Stimulated activated CD8-positive, alpha-beta memory T cell treated with anti-CD3 and anti-CD28 coated beads, Interleukin-7, amount 100 ng/mL, for 4 hours (primary cell): ENCODE results near the gene DTHD1.
A peak's percentile ranks its signal among the peaks of the same experiment; 100 is the strongest.

Experiments used
- DNase-seq, 2 donors: peaks; one replicate each; pipeline ENCODE4 v3.0.0-alpha.2; 2020; ENCODE audit warnings: low read depth in 2 of 2

DTHD1 gene

GRCh38 chr4:36313703-36314102 is 32.3 kb downstream of the DTHD1 start:
- DNase-seq = no peak

GRCh38 chr4:36316607-36317006 is 35.2 kb downstream of the DTHD1 start:
- no peak for DNase-seq

GRCh38 chr4:36317721-36318120 is 36.3 kb downstream of the DTHD1 start:
- no peak for DNase-seq

DNA sequence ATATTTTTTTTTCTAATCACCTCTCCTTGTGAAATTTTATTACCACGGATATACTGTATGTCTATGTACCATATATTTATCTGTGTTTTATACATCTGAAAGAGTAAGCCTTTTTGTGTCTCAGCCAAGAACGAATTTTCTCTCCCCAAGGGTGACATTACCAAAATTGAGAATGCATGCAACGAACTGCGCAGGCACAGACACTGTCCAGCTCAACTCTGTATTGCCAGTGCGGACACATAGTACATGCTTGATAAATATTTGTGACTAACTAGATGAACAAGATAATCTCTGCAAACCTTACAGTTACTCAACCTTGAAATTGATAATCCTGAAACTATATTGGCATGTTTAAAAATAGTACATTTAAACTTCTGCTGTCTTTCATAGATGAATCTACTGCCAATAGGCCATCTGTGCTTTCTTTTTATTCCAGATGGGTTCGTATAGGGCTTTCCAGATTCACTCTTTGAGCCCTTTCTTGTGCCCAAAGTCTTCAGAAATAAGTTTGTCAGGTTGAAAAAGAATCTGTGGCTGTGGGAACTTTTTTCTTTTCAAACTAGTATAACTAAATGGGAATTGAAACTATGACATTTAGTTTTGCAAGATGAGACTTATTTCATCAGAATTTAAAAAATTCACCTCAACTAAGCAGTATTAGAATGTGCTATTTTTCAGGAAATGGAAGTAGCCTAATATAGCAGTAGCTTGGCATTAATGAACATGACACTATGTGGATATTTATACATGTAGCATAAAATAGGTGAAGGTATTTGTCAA is 38.9 kb downstream of the DTHD1 start:
- no peak for DNase-seq

DNA sequence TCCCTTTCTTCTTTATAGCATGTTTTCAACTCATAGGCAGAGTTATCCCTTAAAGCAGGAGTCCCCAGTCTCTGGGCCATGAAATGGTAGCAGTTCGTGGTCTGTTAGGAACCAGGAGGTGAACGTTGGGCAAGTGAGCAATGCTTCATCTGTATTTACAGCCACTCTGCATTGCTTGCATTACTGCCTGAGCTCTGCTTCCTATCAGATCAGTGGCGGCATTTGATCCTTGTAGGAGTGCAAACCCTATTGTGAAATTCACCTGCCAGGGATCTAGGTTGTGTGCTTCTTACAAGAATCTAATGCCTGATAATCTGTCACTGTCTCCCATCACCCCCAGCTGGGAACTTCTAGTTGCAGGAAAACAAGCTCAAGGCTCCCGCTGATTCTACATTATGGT is 39.8 kb downstream of the DTHD1 start:
- DNase-seq = no peak

GRCh38 chr4:36322921-36323354 is 41.5 kb downstream of the DTHD1 start:
- DNase-seq = peak; percentile 6 to 27

GRCh38 chr4:36323816-36324419 is 42.5 kb downstream of the DTHD1 start:
- DNase-seq = no peak

DNA sequence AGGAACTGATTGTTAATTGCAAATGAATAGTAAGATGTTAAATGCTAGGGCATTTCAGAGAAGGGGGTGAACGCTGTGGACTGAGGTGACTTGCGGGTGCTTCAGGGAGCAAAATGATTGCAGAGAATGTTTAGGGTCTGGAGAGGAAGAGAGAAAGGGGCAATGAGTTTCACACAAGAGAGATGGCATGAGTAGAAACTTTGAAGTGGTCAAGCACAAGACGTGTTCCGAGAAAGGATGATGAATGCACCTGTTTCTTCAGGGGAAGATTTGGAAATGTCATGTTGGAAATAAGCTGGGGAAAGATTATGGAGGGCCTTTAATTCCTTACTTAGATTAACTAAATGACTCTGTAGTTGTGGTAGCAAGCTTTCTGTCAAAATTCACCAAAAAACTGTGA is 43.4 kb downstream of the DTHD1 start:
- DNase-seq = no peak

DNA sequence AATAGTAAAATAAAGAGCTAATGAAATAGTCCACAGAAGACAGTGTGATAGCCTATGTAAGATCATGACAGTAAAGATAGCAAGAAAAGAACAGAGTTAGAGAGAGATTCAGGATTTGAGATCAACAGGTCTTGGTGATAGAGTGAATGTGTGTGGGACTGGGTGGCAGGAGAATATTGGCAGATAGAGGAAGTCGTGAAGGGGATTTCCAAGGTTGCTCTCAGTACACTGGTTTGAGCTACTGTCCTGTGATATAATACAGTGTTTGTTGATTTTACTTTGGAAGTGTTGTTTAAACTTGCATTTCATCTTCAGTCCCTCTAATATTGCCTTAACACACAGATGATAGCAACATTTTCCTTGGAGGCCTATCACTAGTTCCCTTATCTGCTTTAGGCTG is 44.1 kb downstream of the DTHD1 start:
- DNase-seq = no peak

DNA sequence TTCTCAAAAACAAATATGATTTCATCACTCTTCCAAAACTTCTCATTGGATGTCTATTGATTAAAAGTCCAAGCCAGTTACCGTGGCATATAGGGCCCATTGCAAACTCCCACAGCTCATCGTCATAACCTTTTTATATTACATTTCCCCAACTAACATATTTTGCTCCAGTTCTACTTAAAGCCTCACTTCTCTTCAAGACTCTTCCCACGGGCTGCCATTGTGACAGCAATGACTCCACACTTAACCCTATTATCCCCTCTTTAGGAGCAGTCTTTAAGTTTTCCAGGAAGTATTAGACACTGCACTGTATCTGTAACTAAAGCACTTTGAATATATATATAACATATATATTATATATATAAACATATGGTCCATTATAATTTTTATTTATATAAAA is 44.5 kb downstream of the DTHD1 start:
- no peak for DNase-seq

GRCh38 chr4:36326476-36327029 is 45.1 kb downstream of the DTHD1 start:
- no peak for DNase-seq

DNA sequence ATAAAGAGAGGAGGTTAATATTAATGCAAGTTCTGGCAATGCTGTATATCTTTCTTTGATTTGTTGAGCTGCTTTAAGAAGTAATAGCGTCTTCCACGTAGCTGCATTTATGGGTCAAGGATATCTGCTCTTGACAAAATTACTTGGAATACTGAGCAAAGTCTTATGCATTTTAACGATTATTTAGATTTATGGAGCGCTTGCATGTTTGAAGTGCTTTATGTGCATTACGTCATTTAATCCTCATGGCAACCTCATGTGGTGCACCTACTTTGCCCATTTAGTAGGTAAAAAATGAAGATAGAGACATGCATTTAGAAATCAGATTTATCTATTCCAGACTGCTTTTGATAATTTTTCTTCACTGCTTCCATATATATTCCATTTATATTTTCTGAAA is 46.0 kb downstream of the DTHD1 start:
- DNase-seq = no peak

DNA sequence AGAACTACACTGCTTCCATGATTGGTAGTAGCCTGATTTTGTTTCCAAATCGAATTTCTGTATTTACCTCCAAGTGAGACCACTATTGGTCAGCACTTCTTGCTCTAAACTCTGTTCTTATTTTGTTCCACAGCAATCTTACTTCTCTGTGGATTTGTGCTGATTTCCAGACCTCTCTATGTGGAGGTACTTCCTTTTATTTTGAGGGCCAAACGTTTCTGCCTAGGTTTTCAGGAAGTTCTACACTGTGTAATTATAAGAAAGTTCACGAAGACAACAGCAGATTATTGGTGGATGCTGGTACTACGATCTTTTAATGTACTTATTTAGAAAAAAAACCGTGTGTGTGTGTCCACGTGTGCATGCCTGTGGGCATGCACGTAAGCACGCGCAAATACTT is 46.7 kb downstream of the DTHD1 start:
- DNase-seq = no peak

- DNase-seq = no peak
Observed at GRCh38 chr4:36329228-36329627, 47.8 kb downstream of the DTHD1 start.

GRCh38 chr4:36330796-36331195 is 49.4 kb downstream of the DTHD1 start:
- DNase-seq = no peak

GRCh38 chr4:36332023-36332781 is 50.8 kb downstream of the DTHD1 start:
- DNase-seq = no peak

DNA sequence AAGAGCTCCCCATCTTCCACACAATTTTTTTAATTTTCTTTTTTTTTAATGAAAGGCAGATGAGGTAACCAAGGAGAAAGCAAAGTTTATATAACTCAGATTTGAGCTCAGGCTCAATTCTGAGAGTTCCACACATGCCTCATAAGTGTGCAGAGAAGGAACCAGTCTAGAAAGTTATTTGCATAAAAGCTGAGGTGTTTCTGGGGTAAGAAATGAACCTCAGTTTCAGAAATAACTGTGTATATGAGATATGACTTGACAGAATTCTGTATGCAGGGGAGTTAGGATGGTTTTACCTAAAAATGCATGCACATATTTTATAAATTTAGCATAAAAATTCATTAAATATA is 51.3 kb downstream of the DTHD1 start:
- no peak for DNase-seq

DNA sequence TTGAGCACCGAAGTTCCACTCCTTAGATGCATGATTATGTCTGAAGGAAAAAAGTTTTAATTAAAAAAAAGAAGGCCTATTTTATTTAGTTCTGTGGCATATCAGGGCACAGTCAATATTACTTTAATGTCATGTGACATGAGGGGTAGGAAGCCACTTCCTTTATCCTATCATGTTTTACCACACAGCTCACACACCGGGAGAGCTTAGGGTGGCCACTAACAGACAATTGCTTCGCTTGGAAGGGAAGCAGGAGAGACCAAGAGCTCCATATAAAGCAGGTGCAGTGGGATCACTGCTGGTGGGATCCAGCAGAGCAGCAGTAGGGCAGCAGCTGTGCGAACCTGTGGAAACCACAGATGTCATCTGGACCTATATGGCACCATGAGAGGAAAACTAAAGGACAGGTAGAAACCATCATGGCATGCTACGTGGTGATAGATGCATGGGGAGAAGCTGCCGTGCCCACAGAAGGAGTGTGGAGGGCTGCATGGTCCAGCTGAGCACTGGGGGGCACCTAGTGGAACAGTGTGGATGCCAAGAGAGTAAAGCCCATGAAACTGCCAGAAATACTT is 52.0 kb downstream of the DTHD1 start:
- DNase-seq = no peak

DNA sequence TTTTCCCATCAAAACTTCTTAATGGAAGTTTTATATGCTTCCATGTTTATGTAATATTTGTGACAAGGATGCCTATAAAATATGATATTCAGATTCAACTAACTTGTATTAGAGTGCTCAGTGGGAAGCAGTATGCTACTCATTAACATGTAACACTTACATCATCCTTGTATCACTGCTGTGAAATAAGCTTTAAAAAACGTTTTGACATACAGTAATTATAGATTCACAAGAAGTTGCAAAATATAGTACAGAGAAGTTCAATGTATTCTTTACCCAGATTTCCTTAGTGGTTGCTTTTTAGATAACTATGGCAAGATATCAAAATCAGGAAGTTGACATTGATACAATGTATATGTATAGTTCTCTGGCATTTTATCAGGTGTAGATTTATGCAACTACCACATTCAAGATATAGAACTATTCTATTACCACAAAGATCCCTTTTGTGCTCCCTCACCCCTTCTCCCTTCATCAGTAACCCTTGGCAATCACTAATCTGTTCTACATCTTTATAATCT is 56.3 kb downstream of the DTHD1 start:
- no peak for DNase-seq

GRCh38 chr4:36338973-36339372 is 57.6 kb downstream of the DTHD1 start:
- no peak for DNase-seq

DNA sequence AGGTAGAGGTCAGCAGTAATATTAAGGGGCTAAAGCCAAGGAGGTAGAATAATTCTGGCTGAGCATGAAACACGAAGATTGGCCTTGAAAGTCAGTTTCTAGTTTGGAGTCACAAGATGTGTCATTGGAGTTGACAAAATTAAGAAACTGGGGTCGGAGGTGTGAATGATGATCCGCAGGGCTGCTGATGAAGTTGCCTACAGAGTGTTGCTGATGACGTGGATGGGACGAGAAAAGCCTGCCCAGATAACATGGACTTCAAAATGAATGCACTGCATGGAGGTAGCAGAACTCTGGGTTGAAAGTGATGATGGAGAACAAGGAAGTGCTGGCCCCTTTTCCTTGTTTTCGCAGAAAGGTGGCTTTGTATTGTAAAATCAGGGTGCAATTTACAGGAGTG is 60.5 kb downstream of the DTHD1 start:
- no peak for DNase-seq
